NOMO-1 treated with DMSO at 0.1 percent for 48 hours (cell line): ENCODE results near the gene APOC3.

Experiments
- DNase-seq: peaks from one replicate; lab custom pipeline; 2025; ENCODE audit not compliant: unreplicated experiment; lab: John Stamatoyannopoulos, UW

The APOC3 gene

GRCh38 chr11:116804001-116804400 lies 25.7 kb upstream of the APOC3 start:
- DNase-seq: no peak

- DNase-seq: no peak
These were observed 22.0 kb upstream of the APOC3 start for GRCh38 chr11:116807601-116808261.

GRCh38 chr11:116808262-116809175 lies 21.2 kb upstream of the APOC3 start:
- no peak for DNase-seq

GRCh38 chr11:116811194-116811593 lies 18.5 kb upstream of the APOC3 start:
- no peak for DNase-seq

GRCh38 chr11:116812109-116812508 lies 17.6 kb upstream of the APOC3 start:
- no peak for DNase-seq

GRCh38 chr11:116813170-116813569 lies 16.5 kb upstream of the APOC3 start:
- no peak for DNase-seq

GRCh38 chr11:116813781-116814471 lies 15.8 kb upstream of the APOC3 start:
- no peak for DNase-seq

GRCh38 chr11:116814502-116814901 lies 15.2 kb upstream of the APOC3 start:
- DNase-seq: peak; percentile 27

- no peak for DNase-seq
These were observed 10.7 kb upstream of the APOC3 start for GRCh38 chr11:116819049-116819448.

- DNase-seq: no peak
These were observed 8.4 kb upstream of the APOC3 start for GRCh38 chr11:116821050-116821918.

GRCh38 chr11:116822575-116822974 lies 7.1 kb upstream of the APOC3 start:
- no peak for DNase-seq

GRCh38 chr11:116823031-116823843 lies 6.5 kb upstream of the APOC3 start, which contains the start of gene APOA4:
TSS of gene APOA4 (minus strand) at chr11:116823304. CDS start at chr11:116823191, 113 bp downstream.
- no peak for DNase-seq

- DNase-seq: no peak
These were observed 4.3 kb upstream of the APOC3 start for GRCh38 chr11:116825434-116825833.

GRCh38 chr11:116825854-116826750 lies 3.6 kb upstream of the APOC3 start:
- DNase-seq: no peak

- no peak for DNase-seq
These were observed 2.8 kb upstream of the APOC3 start for GRCh38 chr11:116826751-116827431.

- DNase-seq: no peak
These were observed 2.2 kb upstream of the APOC3 start for GRCh38 chr11:116827461-116827860.

- DNase-seq: no peak
These were observed 829 bp upstream of the APOC3 start for GRCh38 chr11:116828632-116829524.
